HG03460 (cell line): Measurements from ENCODE around the gene PPP1R14C.

Experiments used
- ATAC-seq: cut with Tn5 transposase; IDR thresholded peaks from one replicate; pipeline ENCODE4 v1.9.1; 2021; ENCODE audit not compliant: unreplicated experiment

The PPP1R14C gene

DNA sequence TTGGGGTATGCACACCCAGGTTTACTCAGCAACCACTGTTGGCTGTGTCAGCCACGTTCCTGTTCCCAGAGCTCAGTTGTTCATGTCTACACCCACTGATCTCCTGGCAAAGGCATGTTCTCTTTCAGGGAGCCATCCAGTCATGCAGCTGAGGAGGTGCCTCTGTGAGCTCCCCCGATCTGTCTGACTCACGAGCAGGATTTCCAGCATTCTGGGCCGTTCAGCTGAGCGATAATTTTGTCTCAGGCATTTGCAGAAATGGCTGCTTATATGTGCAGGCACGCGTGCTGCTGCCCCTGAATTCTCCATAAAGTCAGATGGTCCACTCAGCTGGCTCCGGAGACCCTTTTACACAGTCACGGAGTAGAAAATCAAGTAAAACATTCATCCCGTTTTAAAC, 147.6 kb downstream of the PPP1R14C start:
- no peak for ATAC-seq

DNA sequence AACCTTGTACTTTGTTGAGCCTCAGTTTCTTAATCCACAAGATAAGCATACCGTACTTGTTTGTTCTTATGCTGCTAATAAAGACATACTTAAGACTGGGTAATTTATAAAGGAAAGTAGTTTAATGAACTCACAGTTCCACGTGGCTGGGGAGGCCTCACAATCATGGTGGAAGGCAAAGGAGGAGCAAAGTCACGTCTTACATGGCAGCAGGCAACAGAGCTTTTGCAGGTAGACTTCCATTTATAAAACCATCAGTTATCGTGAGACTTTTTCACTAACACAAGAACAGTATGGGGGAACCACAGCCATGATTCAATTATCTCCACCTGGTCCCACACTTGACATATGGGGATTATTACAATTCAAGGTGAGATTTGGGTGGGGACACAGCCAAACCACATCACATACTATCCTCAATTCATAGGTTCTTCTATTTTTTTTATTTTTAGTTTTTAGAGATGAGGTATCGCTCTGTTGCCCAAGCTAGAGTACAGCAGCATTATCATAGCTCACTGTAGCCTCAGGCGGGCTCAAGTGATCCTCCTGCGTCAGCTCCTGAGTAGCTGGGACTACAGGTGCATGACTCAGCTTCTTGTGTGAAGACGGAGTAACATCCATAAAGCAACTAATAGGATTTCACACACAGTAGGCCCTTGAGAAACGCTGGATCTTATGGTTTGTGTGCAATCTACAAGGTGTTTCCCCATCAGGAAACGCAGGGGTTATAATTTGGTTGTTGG, 149.3 kb downstream of the PPP1R14C start:
- no peak for ATAC-seq

DNA sequence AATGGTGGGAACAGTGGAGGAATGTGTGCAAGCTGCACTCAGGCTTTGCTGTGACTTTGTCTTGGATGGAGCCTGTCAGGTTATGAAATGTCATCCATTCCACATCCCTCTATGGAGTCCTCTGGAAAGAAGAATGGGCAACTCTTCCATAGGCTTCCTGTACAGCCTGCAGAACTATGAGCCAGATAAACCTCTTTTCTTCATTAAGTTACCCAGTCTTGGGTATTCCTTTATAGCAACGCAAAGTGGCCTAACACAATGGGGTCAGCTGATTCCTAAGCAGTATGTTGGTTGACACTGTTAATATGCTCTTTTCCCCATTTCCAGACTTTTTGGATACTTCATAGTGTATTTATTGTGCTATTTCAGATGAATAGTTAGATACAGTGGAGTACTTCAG, 150.2 kb downstream of the PPP1R14C start:
- ATAC-seq = no peak

DNA sequence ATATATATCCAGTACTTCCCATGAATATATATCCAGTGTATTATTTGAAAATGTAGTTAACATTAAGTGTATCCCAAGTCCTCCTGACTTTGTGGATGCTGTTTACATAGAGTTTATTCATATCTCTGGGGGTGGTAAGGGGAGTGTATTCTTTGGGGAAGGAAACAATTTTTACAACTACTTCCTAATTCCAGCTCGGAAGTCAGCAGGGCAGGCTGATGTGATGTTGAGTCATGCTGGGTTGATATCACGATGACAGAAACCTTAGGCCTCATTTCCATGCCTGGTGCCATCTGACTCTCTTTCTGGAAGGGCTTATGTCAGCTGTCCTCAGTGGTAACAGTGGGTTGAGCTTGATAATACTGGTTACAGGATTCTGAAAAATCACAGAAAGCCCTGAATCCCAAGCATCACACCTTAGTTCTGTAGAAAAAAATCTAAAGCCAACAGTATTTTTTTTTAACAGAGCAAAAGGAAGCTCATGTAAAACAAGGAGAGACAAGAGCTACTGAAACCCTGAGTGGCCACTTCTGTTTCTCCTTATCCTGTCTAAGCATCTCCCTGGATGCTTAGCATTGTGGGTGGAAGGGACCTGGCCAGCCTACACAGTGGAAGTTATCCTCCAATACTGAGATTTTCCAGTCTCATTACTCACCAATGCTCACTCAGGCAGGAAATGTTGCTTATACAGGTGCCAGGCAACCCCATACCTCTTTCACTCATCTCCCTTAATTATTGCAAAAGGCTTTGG, 150.8 kb downstream of the PPP1R14C start:
- ATAC-seq = no peak

DNA sequence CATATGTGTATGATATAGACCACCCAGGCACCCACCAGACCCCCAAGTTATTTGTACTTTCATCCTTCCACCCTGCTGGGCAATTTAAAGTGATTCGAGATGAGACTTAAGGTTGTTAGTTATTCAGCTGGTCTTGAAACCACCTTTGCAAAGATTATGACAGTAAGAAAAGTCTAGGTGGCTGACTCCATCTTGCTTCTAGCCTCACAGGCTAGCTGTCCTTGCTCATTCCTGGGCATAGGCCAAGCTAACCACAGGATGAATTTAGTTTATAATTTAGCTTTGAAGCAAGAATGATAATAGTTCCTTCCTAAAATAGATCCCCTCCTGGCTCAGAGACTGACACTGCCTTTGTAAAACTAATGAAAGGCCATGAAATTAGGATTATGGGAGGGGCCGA, 154.0 kb downstream of the PPP1R14C start:
- ATAC-seq = no peak

DNA sequence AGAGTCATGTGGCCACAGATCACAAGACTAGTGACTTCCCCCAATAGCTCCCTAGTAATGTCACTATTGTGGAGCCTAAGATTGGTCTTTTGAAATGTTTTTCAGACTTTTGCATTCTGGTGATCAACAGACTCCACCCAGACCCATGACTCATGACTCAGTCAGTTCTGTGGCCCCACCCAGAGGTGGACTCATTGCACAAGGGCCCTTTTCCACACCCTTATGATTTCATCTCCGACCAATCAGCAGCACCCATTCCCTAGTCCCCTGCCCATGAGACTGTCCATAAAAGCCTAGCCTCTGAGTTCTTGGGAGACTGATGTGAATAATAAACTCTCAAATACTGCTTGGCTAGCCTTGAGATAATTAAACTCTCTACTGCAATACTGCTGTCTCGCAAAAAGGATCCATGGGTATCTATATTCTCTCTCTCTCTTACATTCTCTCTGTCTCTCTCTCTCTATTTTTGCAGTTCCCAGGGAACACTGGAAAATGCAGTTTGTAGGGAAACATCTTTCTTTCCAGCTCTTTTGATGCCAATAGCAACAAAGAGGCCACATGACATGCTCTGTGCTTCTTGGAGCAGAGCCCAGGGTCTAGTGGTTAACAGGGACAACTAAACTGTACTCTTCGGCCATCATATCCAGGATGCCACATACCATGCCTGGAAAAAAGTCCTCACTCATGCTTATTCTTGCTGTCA, 154.6 kb downstream of the PPP1R14C start:
- ATAC-seq = no peak

DNA sequence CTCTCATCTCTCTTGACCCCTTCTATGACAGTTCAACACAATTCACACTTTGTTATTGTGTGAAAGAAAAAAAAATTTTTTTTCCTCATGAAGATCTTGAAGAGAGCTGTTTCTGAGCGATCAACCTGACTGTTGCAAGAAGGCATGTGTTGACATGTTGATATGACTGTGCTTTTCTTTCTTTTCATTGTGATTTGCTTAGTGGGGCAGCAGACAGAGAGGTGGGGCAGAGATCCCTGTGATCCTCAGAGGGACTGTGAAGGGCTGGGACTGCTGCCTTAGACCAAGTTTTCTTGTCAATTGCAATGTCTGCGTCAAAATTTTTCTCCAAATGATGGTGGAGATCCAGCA, 155.2 kb downstream of the PPP1R14C start:
- no peak for ATAC-seq

DNA sequence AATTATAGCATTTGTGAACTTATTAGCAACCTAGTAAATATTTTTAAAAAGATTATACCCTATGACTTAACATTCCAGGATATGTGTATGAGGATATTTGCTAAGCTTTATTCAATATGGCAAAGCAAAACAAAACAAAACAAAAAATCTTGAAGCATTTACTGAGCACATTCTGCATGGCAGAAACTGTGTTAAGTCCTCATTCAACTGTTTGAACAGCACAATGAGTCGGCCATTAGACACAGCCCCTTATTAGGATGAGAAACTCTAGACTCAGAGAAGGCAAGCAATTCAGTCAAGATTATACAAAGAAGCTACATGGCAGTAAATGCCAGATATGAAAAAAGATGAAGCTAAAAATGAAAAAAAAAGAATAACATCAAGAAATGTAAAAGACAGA, 155.8 kb downstream of the PPP1R14C start:
- ATAC-seq = no peak
